ENCODE results near the gene ZNF598. TPM values are rescaled to one million over a fixed set of nuclear protein-coding genes. Genes with fewer than 3 reads are reported as not detected.
A peak's percentile ranks its signal among the peaks of the same experiment; 100 is the strongest.

ZNF598 gene
- total and polyA plus RNA-seq, 2 of the 13 experiments (the other 11 are each of a cell fraction or from before 2014, with no cell fraction given): 13.5 to 14.2 TPM

- no peak for TF ChIP-seq NFIC (IDR thresholded peaks at IDR 0.05; ENCODE audit: low read length)
- peak; percentile 62 for TF ChIP-seq MEIS2 (CRISPR knock-in tag; IDR thresholded peaks at IDR 0.05)
- TF ChIP-seq SATB2 (CRISPR knock-in tag; IDR thresholded peaks at IDR 0.05): no peak
- peak; percentile 81 for TF ChIP-seq HMGXB3 (CRISPR knock-in tag; IDR thresholded peaks at IDR 0.05; ENCODE audit: borderline replicate concordance)
- TF ChIP-seq ZNF441 (CRISPR knock-in tag; IDR thresholded peaks at IDR 0.05; ENCODE audit: borderline replicate concordance): peak; percentile 77; the same call in 1 of the 2 replicates
- TF ChIP-seq ERF (CRISPR knock-in tag; IDR thresholded peaks at IDR 0.05): peak; percentile 79
- no peak for TF ChIP-seq ZNF598 (CRISPR knock-in tag; IDR thresholded peaks at IDR 0.05; ENCODE audit: borderline replicate concordance)
- no peak for TF ChIP-seq NBN (conservative IDR thresholded peaks at IDR 0.05)
- no peak for TF ChIP-seq NONO (IDR thresholded peaks at IDR 0.05)
- peak; percentile 87 for TF ChIP-seq NONO (CRISPR knock-in tag; conservative IDR thresholded peaks at IDR 0.05)
- 0 out of 2 replicates have a peak, but pooled peaks have one; percentile 51 for TF ChIP-seq ZBTB34 (CRISPR knock-in tag; IDR thresholded peaks at IDR 0.05)
- peak; percentile 81; the same call in 1 of the 2 replicates for TF ChIP-seq CBFB (CRISPR knock-in tag; IDR thresholded peaks at IDR 0.05)
- TF ChIP-seq, protein P1, sequence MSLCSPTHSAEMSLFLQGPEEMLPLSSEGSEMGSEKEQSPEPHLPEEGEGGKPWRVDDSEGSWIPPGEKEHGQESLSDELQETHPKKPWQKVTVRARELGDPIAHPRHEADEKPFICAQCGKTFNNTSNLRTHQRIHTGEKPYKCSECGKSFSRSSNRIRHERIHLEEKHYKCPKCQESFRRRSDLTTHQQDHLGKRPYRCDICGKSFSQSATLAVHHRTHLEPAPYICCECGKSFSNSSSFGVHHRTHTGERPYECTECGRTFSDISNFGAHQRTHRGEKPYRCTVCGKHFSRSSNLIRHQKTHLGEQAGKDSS (CRISPR knock-in tag; IDR thresholded peaks at IDR 0.05; ENCODE audit: borderline replicate concordance, low read depth): peak; percentile 61; the same call in 1 of the 2 replicates
- TF ChIP-seq CAMTA2 (CRISPR knock-in tag; IDR thresholded peaks at IDR 0.05; ENCODE audit: borderline replicate concordance): no peak
- TF ChIP-seq ZNF33A (CRISPR knock-in tag; IDR thresholded peaks at IDR 0.05; ENCODE audit: borderline replicate concordance): no peak
- TF ChIP-seq KAT2B (IDR thresholded peaks at IDR 0.05; ENCODE audit: borderline replicate concordance, low read depth, low read length): no peak
- peak; percentile 78; the same call in 1 of the 2 replicates for TF ChIP-seq IRF2 (CRISPR knock-in tag; IDR thresholded peaks at IDR 0.05)
- no peak for TF ChIP-seq ZNF629 (CRISPR knock-in tag; conservative IDR thresholded peaks at IDR 0.05)
- peak; percentile 64; the same call in 1 of the 2 replicates for TF ChIP-seq RXRA (CRISPR knock-in tag; IDR thresholded peaks at IDR 0.05)
- no peak for TF ChIP-seq CHCHD3 (CRISPR knock-in tag; IDR thresholded peaks at IDR 0.05)
- TF ChIP-seq ZSCAN12 (CRISPR knock-in tag; IDR thresholded peaks at IDR 0.05): 0 out of 2 replicates have a peak, but pooled peaks have one; percentile 47
- no peak for TF ChIP-seq ZNF841 (CRISPR knock-in tag; IDR thresholded peaks at IDR 0.05; ENCODE audit: borderline replicate concordance)
- TF ChIP-seq ZNF20 (CRISPR knock-in tag; IDR thresholded peaks at IDR 0.05): no peak
Measured at GRCh38 chr16:1959269-1960039, 50.2 kb downstream of the ZNF598 start, which contains the start of gene NDUFB10 (continued).

Data from HepG2 (cell line).